Measurements from ENCODE around the gene RYK. TPM values are rescaled to one million over a fixed set of nuclear protein-coding genes. Genes with fewer than 3 reads are reported as not detected.
"Not testable (repeated sequence)": the region's sequence is repeated elsewhere in the genome, so short reads cannot be mapped to it uniquely, and the experiment has no call there.

The RYK gene
- polyA plus RNA-seq, 3 donors from 2014 or later, result 2.2 to 12.7 (median 6.5) TPM

DNA sequence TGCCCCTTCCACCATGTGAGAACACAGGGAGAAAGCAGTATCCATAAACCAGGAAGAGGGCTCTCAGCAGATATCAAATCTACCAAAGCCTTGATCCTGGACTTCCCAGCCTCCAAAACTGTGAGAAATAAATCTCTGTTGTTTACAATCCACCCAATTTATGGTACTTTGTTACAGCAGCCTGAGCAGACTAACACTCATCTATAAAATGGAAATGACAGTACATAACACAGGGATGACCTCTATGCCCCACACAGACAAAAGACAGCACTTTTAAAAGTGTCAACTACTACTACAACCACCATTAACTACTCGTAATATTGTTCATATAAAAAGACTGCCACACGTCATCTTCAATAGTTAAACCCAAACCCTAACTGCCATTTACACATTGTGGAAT, 5.7 kb downstream of the RYK start:
- no peaks in the 10 kb centered on the region for H3K9me3 Mint-ChIP-seq
- H3K27ac Mint-ChIP-seq, result peak overlapping the region in 1 of 6 donors; percentile 49
- peaks cover 67 to 84% of the 10 kb centered on the region in 2 donors for H3K4me1 Mint-ChIP-seq
- DNase-seq, result no peak
- H3K36me3 Mint-ChIP-seq, result peaks cover 0 to 2% (median 0%) of the 10 kb centered on the region in 3 donors
- no peak overlapping the region for H3K4me3 Mint-ChIP-seq
- H3K27me3 Mint-ChIP-seq (ENCODE audit: low read depth in 3 of 3), result peaks cover 0 to 2% (median 0%) of the 10 kb centered on the region in 3 donors

DNA sequence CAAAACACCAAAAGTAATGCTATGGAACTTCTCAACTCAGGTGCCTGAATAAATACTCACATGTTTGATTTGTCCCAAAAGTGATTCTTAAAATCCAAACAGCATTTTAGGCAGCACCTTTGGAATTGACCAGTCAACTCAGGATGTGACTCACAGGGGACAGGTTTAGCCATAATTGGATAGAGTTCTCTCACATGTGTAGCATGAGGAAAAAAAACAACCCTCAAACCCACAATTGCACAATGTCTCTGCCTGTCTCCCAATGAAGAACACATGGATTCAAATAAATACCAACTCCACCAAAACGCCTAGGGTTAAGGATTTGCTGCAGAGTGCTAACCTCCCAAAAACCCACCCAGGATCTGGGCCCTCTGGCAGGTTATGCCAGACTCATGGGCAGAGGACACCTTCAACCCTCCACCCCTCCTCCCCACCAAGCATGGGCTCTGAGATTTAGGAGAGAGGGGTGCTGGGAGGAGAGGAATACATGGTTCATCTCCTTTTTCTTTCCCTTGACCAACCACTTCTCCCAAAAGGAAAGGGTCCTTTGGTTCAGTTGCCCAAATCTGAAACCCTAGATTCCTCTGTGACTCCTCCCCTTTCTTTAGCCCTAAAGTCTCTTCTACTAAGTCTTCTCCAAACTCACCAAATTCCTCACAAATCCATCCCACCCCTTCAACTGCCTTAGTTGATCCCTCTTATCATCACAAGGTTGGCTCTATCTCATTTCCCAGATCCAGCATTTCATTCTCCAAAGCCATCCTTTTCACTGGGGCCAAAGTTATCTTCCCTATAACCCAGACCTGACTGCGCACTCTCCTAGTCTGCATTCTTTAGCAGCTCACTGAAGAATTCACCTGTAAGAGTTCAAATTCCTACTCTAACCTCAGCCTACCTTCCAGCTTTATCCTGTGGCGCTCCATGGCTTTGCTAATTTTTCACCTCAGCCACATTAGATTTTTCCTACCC, 7.7 kb downstream of the RYK start:
- DNase-seq, result no peak
- Mint-ChIP-seq H3K36me3 (no peaks in the 10 kb centered on the region), H3K4me1 (peaks cover 64 to 84% of the 10 kb centered on the region in 2 donors), H3K27me3 (ENCODE audit: low read depth in 3 of 3) (no peaks in the 10 kb centered on the region), H3K27ac (peak overlapping the region in 1 of 6 donors; percentile 15), H3K4me3 (no peak overlapping the region), H3K9me3 (no peaks in the 10 kb centered on the region)

DNA sequence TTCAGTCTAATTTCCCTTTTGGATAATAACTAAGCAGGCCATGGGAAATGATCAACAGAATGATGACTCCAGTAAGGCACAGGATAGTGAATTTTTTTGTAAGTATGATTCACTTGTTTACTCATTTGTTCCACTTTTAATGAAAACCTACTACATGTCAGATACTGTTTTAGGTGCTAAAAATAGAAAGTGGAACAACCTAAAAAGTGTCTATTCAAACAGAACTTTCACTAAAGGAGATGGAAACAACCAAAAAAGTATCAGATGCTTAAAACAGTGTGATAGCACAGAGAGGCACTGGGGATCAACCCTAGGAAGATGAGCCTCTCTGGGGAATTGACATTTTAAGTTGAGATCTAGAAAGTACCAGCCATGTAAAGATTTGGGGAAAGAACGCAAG, 11.1 kb downstream of the RYK start:
- peak overlapping the region in 3 of 6 donors; percentile 3 to 47 (median 24) for H3K27ac Mint-ChIP-seq
- H3K4me3 Mint-ChIP-seq, result no peak overlapping the region
- DNase-seq, result no peak
- H3K9me3 Mint-ChIP-seq, result no peaks in the 10 kb centered on the region
- peaks cover 70 to 92% of the 10 kb centered on the region in 2 donors for H3K4me1 Mint-ChIP-seq
- peaks cover 0 to 1% (median 0%) of the 10 kb centered on the region in 3 donors for H3K27me3 Mint-ChIP-seq (ENCODE audit: low read depth in 3 of 3)
- H3K36me3 Mint-ChIP-seq, result no peaks in the 10 kb centered on the region

DNA sequence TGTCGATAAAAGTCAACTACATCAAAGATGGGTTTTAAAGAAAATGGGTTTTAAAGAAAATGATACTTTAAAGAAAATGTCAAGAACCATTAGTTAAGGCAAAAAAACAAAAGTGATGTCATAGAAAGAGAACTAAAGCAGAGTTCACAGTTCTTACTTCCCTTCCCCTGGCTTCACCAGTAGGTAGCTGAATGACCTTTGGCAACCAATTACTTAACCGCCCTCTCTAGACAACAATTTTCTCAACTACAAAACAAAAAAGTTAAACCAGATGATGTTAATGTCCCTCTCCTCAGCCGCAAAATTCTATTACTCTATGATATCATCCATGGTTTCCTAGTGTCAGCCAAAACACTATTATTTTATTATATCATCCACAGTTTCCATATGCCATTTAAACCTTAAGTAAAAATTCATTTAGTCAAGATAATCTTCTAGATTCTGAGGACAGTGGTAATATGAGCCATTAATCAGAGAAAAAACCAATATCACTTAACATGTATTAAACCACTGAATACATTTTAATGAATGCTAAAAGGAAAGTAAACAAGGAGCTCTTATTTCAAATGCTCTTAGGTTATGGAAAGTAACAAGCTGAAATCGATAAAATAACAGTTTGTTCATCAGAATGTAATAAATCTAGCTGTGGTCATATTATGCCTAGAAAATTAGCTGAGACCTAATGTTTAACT, 13.1 kb downstream of the RYK start:
- DNase-seq, result no peak
- H3K9me3 Mint-ChIP-seq, result no peaks in the 10 kb centered on the region
- peaks cover 0 to 1% (median 0%) of the 10 kb centered on the region in 3 donors for H3K27me3 Mint-ChIP-seq (ENCODE audit: low read depth in 3 of 3)
- H3K4me1 Mint-ChIP-seq, result peaks cover 58 to 87% of the 10 kb centered on the region in 2 donors
- H3K36me3 Mint-ChIP-seq, result no peaks in the 10 kb centered on the region
- no peak overlapping the region for H3K4me3 Mint-ChIP-seq
- H3K27ac Mint-ChIP-seq, result peak overlapping the region in 1 of 6 donors; percentile 8

DNA sequence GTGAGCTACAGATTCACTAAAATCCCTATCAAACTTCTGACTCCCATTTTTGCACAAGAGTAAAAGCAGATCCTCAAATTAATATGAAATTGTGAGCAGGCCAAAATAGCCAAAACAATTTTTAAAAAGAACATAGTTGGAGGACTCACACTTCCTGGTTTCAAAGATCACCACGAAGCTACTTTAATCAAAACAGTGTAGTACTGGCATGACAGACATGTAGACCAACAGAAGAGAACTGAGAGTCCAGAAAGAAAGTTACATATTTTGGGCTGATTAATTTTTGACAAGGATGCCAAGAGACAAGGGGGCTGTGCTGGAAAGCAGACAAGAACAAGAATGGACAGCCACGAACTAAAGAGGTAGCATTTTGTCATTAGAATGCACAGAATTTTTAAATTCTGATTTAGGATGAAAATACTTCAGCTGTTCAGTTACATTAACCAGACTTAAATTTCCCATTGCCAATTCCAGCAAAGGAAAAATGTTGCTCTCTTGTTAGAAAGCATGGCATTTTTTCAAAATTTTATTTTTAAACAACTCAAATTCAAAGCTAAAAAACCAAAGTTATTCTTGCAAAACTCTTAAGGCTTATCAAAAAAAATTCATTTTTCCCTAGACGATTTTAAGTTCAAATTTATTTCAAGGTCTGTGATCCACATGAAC, 14.0 kb downstream of the RYK start:
- H3K27me3 Mint-ChIP-seq (ENCODE audit: low read depth in 3 of 3), result peaks cover 0 to 1% (median 0%) of the 10 kb centered on the region in 3 donors
- H3K36me3 Mint-ChIP-seq, result no peaks in the 10 kb centered on the region
- no peak for DNase-seq
- H3K27ac Mint-ChIP-seq, result peak overlapping the region in 1 of 6 donors; percentile 10
- H3K4me3 Mint-ChIP-seq, result no peak overlapping the region
- no peaks in the 10 kb centered on the region for H3K9me3 Mint-ChIP-seq
- H3K4me1 Mint-ChIP-seq, result peaks cover 61 to 92% of the 10 kb centered on the region in 2 donors

DNA sequence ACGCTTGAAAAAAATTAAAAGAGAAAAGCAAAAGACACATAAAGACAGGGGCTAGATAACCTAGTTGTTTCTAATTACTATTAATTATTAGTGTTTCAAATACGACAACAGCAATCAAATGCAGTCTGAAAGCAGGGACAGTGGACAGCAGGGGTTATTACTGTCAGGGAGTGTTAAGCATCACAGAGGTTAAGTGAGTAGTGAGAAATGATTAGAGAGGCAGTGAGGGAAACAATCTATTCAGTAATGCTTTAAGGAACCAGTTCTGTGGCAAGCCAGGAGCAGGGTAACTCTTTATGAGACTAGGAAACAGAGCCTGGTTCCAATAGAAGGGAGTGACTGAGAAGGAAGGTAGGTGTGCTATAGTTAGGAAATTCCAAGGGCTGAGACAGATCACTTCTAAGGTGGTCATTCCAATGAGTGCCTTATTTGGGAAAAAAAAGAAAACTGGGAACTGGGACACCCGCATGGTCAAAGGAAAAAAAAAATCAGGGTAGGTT, 15.0 kb downstream of the RYK start:
- H3K4me3 Mint-ChIP-seq, result no peak overlapping the region
- H3K9me3 Mint-ChIP-seq, result no peaks in the 10 kb centered on the region
- H3K27ac Mint-ChIP-seq, result peak overlapping the region in 2 of 6 donors; percentile 1 to 12
- DNase-seq, result no peak
- H3K4me1 Mint-ChIP-seq, result peaks cover 65 to 93% of the 10 kb centered on the region in 2 donors
- H3K27me3 Mint-ChIP-seq (ENCODE audit: low read depth in 3 of 3), result peaks cover 0 to 2% (median 0%) of the 10 kb centered on the region in 3 donors
- no peaks in the 10 kb centered on the region for H3K36me3 Mint-ChIP-seq

DNA sequence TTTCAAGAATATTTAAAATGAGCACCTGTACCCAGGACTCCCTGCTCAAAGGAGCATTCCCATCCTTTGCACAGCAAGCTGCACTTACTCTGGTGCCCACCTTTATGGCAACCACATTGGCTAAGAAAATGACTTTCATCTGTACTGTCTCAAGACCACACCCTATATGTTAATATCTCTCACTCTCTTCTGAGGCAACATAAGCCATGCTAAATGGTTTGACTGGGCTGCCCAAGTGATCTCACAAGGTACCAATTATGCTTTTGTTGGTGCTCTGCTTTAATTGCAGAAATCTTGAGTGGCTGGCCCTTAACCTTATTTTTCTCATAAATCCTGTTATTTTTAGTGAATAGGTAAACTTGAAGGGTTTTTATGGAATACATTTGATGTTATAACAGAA, 17.7 kb downstream of the RYK start:
- peaks cover 0 to 2% (median 0%) of the 10 kb centered on the region in 3 donors for H3K27me3 Mint-ChIP-seq (ENCODE audit: low read depth in 3 of 3)
- DNase-seq, result no peak
- H3K4me1 Mint-ChIP-seq, result peaks cover 64 to 89% of the 10 kb centered on the region in 2 donors
- no peak overlapping the region for H3K27ac Mint-ChIP-seq
- H3K36me3 Mint-ChIP-seq, result no peaks in the 10 kb centered on the region
- no peak overlapping the region for H3K4me3 Mint-ChIP-seq
- H3K9me3 Mint-ChIP-seq, result no peaks in the 10 kb centered on the region

DNA sequence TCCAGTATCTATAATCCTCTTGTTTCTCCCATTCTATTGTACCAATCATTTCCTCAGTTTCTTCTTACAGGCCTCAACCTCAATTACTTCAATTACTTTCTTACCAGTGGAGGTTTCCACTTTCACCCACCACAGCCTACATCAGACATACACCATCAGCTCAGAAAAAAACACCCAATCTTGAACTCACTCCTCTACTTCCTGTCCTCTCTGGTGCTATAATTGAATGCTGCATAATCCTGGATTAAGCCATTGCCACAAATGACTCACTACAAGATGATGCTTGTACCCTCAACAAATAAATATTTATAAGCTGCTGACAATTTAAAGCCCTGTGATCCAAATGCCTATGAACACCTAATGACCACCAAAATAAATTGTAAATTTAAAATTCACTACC, 18.5 kb downstream of the RYK start:
- H3K36me3 Mint-ChIP-seq, result no peaks in the 10 kb centered on the region
- DNase-seq, result peak in 2 of 3 donors; percentile 8 to 21
- H3K27me3 Mint-ChIP-seq (ENCODE audit: low read depth in 3 of 3), result peaks cover 0 to 2% (median 0%) of the 10 kb centered on the region in 3 donors
- H3K27ac Mint-ChIP-seq, result peak overlapping the region in 2 of 6 donors; percentile 4 to 74
- H3K4me1 Mint-ChIP-seq, result peaks cover 58 to 85% of the 10 kb centered on the region in 2 donors
- H3K9me3 Mint-ChIP-seq, result no peaks in the 10 kb centered on the region
- H3K4me3 Mint-ChIP-seq, result peak overlapping the region in 3 of 5 donors; percentile 5 to 18 (median 12)

DNA sequence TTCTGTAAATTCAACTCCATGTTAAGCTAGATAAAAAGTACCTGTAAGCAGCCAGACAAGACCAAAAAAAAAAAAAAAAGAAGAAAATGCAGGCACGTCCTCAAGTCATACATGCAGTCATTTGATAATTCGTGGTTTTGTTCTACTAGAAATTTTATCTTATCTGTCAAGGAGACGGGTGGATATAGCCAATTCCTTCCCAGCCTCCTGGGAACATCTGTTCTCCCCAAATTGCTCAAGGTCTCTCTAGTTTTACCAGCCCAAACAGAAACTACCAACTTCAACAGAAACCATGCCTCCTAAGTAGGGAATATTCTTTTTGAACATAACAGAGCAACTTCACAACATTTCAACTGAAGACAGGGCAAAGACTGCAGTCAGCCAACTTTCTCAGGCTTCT, 19.5 kb downstream of the RYK start:
- Mint-ChIP-seq H3K9me3 (no peaks in the 10 kb centered on the region), H3K36me3 (no peaks in the 10 kb centered on the region), H3K4me1 (peaks cover 54 to 82% of the 10 kb centered on the region in 2 donors), H3K27ac (peak overlapping the region in 1 of 6 donors; percentile 4), H3K4me3 (no peak overlapping the region), H3K27me3 (ENCODE audit: low read depth in 3 of 3) (peaks cover 0 to 2% (median 0%) of the 10 kb centered on the region in 3 donors)
- no peak for DNase-seq

DNA sequence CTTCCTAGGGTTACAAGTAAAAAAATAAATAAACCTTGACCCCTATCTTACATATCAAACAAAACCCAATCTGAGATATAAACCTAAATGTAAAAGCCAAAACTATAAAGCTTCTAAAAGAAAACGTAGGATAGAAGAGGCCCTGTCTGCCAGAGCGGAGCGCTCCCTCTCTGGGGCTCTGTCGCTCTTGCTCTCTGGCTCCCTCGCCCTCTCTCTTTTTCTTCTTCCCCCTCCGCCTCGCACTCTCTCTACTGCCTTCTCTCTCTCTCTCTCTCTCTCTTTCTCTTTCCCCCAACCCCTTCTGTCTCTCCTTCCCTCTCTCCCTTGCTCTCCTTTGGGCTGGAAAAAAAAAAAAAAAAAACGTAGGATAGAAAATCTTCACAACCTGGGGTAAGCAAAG, 21.6 kb downstream of the RYK start:
- peaks cover 0 to 1% (median 0%) of the 10 kb centered on the region in 3 donors for H3K27me3 Mint-ChIP-seq (ENCODE audit: low read depth in 3 of 3)
- no peak overlapping the region for H3K4me3 Mint-ChIP-seq
- no peak for DNase-seq
- H3K9me3 Mint-ChIP-seq, result no peaks in the 10 kb centered on the region
- H3K27ac Mint-ChIP-seq, result no peak overlapping the region
- no peaks in the 10 kb centered on the region for H3K36me3 Mint-ChIP-seq
- H3K4me1 Mint-ChIP-seq, result peaks cover 46 to 67% of the 10 kb centered on the region in 2 donors

DNA sequence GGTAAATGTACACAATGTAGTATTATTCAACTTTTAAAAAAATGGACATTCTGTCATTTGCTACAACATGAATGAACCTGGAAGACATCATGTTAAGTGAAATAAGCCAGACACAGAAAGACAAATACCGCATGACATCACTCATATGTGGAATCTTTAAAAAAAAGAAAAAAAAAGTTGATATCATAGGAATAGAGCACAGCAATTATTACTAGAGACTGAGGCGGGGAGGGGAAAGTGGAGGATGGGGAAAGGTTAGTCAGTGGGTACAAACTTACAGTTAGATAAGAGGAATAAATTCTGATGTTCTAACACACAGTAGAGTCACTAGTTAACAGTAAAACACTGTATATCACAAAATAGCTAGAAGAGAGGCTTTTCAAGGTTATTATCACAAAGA, 22.2 kb downstream of the RYK start:
- no peak overlapping the region for H3K4me3 Mint-ChIP-seq

DNA sequence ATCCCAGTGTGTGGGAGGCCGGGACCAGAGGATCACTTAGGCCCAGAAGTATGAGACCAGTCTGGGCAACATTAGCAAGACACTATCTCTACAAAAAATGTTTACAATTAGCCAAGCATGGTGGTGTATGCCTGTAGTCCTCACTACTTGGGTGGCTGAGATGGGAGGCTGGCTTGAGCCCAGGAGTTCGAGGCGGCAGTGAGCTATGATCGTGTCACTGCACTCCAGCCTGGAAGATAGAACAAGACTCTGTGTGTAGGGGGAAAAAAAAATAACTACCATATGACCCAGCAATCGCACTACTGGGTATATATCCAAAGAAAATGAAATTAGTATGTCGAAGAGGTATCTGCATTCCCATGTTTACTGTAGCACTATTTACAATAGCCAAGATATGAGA, 22.6 kb downstream of the RYK start:
- peaks cover 48 to 69% of the 10 kb centered on the region in 2 donors for H3K4me1 Mint-ChIP-seq
- no peaks in the 10 kb centered on the region for H3K36me3 Mint-ChIP-seq
- peaks cover 0 to 1% (median 0%) of the 10 kb centered on the region in 3 donors for H3K27me3 Mint-ChIP-seq (ENCODE audit: low read depth in 3 of 3)
- no peaks in the 10 kb centered on the region for H3K9me3 Mint-ChIP-seq
- no peak overlapping the region for H3K4me3 Mint-ChIP-seq
- H3K27ac Mint-ChIP-seq, result no peak overlapping the region
- no peak for DNase-seq

More for the DNA sequence above, 22.2 kb downstream of the RYK start:
- Mint-ChIP-seq H3K27ac (no peak overlapping the region), H3K36me3 (no peaks in the 10 kb centered on the region), H3K27me3 (ENCODE audit: low read depth in 3 of 3) (peaks cover 0 to 1% (median 0%) of the 10 kb centered on the region in 3 donors), H3K4me1 (peaks cover 48 to 69% of the 10 kb centered on the region in 2 donors), H3K9me3 (no peaks in the 10 kb centered on the region)
- DNase-seq, result no peak

DNA sequence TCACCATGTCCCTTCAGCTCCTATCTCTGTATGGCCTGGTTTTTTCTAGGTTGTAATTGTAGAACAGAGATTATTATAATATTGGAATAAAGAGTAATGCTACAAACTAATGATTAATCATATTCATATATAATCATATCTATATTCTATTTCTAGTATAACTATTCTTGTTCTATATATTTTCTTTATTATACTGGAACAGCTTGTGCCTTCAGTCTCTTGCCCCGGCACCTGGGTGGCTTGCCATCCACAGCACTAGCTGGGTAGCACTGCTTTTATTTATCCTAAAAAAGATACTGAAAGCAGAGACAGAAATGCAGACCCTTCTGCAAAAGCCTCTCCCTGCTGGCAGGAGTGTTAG, 25.9 kb downstream of the RYK start:
- not testable (repeated sequence) for H3K4me3 Mint-ChIP-seq; H3K27ac Mint-ChIP-seq; DNase-seq; H3K9me3 Mint-ChIP-seq; H3K27me3 Mint-ChIP-seq (ENCODE audit: low read depth in 3 of 3)
- peaks cover 4 to 14% (median 5%) of the 10 kb centered on the region in 3 donors for H3K36me3 Mint-ChIP-seq
- peaks cover 27 to 47% of the 10 kb centered on the region in 2 donors for H3K4me1 Mint-ChIP-seq
